ENCODE measurements around the gene RTL10.

DNA sequence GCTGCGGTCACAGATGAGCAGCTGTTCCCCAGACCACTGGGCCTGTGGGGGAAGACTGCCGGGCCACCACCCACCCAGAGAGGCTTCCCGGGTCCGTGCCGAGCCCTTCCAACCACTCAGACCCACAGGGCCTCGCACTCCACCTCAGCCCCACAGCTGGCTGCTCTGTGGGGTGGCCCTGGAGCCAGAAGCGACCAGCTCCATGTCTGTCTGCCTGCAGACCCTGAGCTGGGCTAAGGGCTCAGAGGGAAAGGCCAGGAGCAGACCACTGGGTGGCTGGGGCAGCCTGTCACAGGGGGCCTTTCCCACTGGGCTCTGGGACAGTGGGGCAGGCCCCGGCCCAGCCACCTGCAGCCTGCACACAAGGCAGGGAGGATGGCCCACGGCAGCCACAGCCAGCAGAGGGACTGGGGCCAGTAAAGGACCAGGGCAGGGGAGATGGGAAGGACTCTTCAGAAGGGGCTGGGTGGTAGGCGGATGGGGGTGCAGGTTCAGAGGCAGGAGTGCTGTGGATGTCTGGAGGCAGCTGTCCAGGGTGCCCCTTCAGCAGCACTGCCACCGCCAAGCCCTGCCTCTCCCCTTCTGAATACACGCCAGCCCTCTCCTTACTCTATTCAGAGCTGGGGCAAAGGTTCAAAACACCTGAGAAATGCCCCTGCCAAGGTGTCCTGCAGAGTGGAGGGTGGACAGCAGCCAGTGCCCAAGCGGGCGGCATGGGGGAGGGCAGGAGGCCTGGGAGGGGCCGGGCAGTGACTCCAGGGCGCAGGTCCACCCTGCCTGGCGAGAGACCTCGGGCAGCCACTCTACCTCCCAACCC, 32.2 kb downstream of the RTL10 start:
- TF ChIP-seq POLR2A (IDR thresholded peaks at IDR 0.05) = no peak
- TF ChIP-seq, protein P1, sequence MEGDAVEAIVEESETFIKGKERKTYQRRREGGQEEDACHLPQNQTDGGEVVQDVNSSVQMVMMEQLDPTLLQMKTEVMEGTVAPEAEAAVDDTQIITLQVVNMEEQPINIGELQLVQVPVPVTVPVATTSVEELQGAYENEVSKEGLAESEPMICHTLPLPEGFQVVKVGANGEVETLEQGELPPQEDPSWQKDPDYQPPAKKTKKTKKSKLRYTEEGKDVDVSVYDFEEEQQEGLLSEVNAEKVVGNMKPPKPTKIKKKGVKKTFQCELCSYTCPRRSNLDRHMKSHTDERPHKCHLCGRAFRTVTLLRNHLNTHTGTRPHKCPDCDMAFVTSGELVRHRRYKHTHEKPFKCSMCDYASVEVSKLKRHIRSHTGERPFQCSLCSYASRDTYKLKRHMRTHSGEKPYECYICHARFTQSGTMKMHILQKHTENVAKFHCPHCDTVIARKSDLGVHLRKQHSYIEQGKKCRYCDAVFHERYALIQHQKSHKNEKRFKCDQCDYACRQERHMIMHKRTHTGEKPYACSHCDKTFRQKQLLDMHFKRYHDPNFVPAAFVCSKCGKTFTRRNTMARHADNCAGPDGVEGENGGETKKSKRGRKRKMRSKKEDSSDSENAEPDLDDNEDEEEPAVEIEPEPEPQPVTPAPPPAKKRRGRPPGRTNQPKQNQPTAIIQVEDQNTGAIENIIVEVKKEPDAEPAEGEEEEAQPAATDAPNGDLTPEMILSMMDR (IDR thresholded peaks at IDR 0.05 in 4 of 5, conservative IDR thresholded peaks at IDR 0.05 in 1 of 5) = no peak

All from gastrocnemius medialis (tissue), 4 donors.